ENCODE results near the gene RAP1GDS1. TPM values are rescaled to one million over a fixed set of nuclear protein-coding genes. Genes with fewer than 3 reads are reported as not detected.

Gene RAP1GDS1
- total and polyA plus RNA-seq, 2 of the 4 experiments (the other 2 are of a cell fraction), result 29.0 to 85.1 TPM

DNA sequence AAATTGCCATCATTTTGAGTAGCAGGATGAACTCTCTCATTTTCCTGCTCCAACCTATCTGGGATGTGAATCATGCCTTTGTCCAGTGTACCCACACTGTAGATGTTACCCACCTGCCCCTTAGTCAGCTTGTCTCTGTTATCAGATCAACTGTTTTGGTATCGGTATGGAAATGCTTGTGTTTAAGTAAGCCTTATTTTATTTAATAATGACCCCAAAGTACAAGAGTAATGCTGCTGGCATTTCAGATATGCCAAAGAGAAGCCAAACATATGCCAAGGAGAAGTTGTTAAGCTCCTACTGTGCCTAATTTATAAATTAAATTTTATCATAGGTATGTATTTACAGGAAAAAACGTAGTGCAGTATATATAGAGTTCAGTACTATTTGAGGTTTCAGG lies 18.6 kb upstream of the RAP1GDS1 start:
- H4K20me1 ChIP-seq (ENCODE audit: insufficient read depth, low read length), result no peaks in the 10 kb centered on the region
- H2BK15ac ChIP-seq (ENCODE audit: low read depth, low read length), result no peak overlapping the region
- dilution Hi-C loops (cut with HindIII; ENCODE audit: low sequenced_read_pairs, unreplicated experiment) (no loop called here), in situ Hi-C loops (cut with MboI; ENCODE audit: low sequenced_read_pairs) (no loop called here), intact Hi-C loops (cut with micrococcal nuclease) (no loop called here)
- no peak overlapping the region for H3K56ac ChIP-seq (ENCODE audit: extremely low read depth, insufficient read depth, low read length)
- H3K27ac ChIP-seq (ENCODE audit: insufficient read depth, low read length), result no peak overlapping the region
- H4K5ac ChIP-seq (ENCODE audit: low read depth, low read length), result no peak overlapping the region
- H3K27me3 ChIP-seq (ENCODE audit: control insufficient read depth, insufficient read depth, low read length), result peaks cover 6% of the 10 kb centered on the region; the same call in 1 of the 2 replicates
- H4K91ac ChIP-seq (ENCODE audit: insufficient read depth, low read depth, low read length), result no peak overlapping the region
- no TSS peak for BruUV-seq (replicated peaks)
- H2AK5ac ChIP-seq (ENCODE audit: low read depth, low read length), result no peak overlapping the region
- ChIA-PET CTCF (interaction anchor here (0.5 kb wide), 1 partner anchor 211 kb away, joined by 3 read pairs; no protein-coding TSS in a partner anchor), POLR2A (ENCODE audit: unreplicated experiment) (no interaction called here)
- H3K9me1 ChIP-seq (ENCODE audit: insufficient read depth, low read length), result no peaks in the 10 kb centered on the region
- ATAC-seq (ENCODE audit: low read depth) (peak; percentile 44), DNase-seq (no peak)
- no peak overlapping the region for H3K4me3 ChIP-seq (ENCODE audit: insufficient read depth, low read depth, low read length)
- H3K23ac ChIP-seq (ENCODE audit: low read depth, low read length), result no peak overlapping the region
- H2BK5ac ChIP-seq (ENCODE audit: low read depth, low read length, poor library complexity, severe bottlenecking), result no peak overlapping the region
- no peak for TF ChIP-seq NFE2L2 (IDR thresholded peaks at IDR 0.05; ENCODE audit: low read depth, low read length)
- no peaks in the 10 kb centered on the region for H3K36me3 ChIP-seq (ENCODE audit: control insufficient read depth, insufficient read depth, low read length)
- H2AFZ ChIP-seq (replicated peaks; ENCODE audit: low read length, poor library complexity), result no peak overlapping the region
- no peaks in the 10 kb centered on the region for H3K79me1 ChIP-seq (ENCODE audit: low read depth in 1 of 2, low read length in 2 of 2)
- H2BK120ac ChIP-seq (ENCODE audit: low read depth, low read length), result no peak overlapping the region
- whole genome bisulfite sequencing, 2 experiments (ENCODE audit: extremely low coverage in 2 of 2, insufficient read length in 1 of 2), result no CpG with 5 or more reads among the region's 2 CpGs
- no peak overlapping the region for H3K9ac ChIP-seq (ENCODE audit: low read depth, low read length)
- no peak overlapping the region for H3K4me2 ChIP-seq (ENCODE audit: low read depth, low read length)
- no peak overlapping the region for H2BK20ac ChIP-seq (ENCODE audit: low read depth, low read length)
- no peaks in the 10 kb centered on the region for H3K4me1 ChIP-seq (ENCODE audit: control insufficient read depth, insufficient read depth, low read length)
- no peak overlapping the region for H3K4ac ChIP-seq (ENCODE audit: low read depth, low read length)
- H4K8ac ChIP-seq (ENCODE audit: low read depth in 2 of 2, low read length in 2 of 2), result no peak overlapping the region
- no peak overlapping the region for H3K14ac ChIP-seq (replicated peaks; ENCODE audit: low read depth, low read length)
- H3K9me3 ChIP-seq (ENCODE audit: control insufficient read depth, insufficient read depth, low read length), result no peaks in the 10 kb centered on the region
- no peak overlapping the region for H2AK9ac ChIP-seq (replicated peaks; ENCODE audit: low read depth, low read length, poor library complexity)
- H3K18ac ChIP-seq (ENCODE audit: low read depth, low read length), result no peak overlapping the region

Measured in IMR-90 (cell line).